ENCODE data around the gene MACROD1. TPM values are rescaled to one million over a fixed set of nuclear protein-coding genes. Genes with fewer than 3 reads are reported as not detected.
"Not testable (repeated sequence)": the region's sequence is repeated elsewhere in the genome, so short reads cannot be mapped to it uniquely, and the experiment has no call there.

MACROD1 gene
- total RNA-seq, 1 donor from 2014 or later, result 9.3 TPM

DNA sequence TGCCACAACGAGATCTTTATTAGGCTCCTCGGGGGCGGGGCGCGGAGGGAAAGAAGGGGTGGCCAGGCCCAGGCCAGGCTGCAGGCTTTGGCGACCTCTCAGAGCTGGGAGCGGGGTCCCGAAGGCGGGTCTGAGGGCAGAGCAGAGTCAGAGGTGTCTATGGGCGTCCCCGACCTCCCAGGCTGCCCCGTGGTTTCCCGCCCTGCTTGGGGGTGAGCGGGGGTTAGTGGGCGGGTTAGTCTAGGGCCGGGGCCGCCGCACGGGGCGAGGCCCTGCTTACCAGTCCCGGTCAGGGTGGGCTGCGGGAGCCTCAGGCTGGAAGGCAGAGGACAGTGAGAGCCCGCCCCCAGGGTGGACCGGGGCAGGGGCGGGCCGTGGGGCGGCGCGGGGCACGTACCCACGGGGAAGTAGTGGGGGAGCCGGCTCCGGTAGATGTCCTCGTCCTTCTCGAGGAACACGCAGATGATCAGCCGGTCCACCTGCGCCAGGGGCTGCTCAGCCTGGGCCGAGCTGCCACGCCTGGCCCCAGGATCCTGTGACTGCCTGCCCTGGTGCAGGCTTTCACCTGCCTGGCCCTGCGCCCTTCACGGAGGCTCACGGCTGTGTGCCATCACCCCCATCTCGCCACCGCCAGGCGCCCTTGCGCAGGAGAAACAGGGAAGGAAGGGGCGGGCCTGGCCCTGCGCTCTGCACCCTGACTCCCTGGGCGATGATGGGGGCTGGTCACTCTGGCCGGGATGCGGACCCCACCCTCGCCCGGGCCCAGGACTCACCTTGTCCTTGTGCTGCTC, 167.2 kb downstream of the MACROD1 start:
- DNase-seq (ENCODE audit: low read depth), result no peak

DNA sequence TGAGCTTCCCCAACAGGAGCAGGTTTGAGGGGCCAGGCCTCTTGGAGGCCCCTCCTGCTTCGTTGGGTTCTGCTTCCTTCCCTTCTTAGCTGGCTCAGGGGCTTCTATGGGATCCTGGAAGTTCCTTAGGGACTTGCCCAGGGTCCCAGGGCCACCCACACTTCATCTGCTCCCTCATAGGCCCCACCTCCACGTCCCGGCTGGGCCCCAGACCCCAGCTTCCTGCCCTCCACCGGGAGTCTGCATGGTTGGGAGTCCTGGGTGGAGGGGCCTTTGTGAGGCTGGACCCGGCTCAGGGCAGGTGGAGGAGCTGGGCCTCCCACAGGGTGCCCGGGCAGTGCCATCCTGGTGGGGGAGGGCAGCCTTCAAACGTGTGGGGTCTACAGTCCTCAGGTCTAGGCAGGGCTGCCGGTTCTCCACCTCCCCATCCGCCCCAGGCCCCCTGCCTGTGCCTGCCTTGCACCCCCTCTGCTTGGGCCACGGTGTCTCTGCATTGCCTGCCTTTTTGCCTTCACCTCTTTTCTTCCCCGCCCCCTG, 168.0 kb downstream of the MACROD1 start:
- DNase-seq (ENCODE audit: low read depth), result no peak

DNA sequence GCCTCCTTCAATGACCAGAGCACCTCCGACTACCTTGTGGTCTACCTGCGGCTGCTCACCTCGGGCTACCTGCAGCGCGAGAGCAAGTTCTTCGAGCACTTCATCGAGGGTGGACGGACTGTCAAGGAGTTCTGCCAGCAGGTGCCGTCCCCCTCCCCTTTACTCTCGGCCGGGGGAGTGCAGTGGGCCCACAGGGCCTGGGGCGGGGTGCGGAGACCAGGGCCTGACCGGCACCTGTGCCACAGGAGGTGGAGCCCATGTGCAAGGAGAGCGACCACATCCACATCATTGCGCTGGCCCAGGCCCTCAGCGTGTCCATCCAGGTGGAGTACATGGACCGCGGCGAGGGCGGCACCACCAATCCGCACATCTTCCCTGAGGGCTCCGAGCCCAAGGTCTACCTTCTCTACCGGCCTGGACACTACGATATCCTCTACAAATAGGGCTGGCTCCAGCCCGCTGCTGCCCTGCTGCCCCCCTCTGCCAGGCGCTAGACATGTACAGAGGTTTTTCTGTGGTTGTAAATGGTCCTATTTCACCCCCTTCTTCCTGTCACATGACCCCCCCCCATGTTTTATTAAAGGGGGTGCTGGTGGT, 168.7 kb downstream of the MACROD1 start:
- DNase-seq (ENCODE audit: low read depth), result no peak

DNA sequence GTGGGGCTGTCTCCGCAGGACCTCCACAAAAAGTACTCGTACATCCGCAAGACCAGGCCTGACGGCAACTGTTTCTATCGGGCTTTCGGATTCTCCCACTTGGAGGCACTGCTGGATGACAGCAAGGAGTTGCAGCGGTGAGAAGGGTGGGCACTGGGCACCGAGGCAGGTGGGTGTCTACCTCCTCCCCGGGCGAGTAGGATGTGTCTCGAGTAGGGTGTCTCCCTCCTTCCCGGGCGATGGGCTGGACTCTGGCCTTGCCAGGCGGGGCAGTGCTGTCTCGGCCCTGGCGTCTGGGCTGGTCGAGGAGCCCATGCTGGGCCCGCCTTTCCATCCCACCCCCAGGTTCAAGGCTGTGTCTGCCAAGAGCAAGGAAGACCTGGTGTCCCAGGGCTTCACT, 169.4 kb downstream of the MACROD1 start:
- DNase-seq (ENCODE audit: low read depth), result no peak

DNA sequence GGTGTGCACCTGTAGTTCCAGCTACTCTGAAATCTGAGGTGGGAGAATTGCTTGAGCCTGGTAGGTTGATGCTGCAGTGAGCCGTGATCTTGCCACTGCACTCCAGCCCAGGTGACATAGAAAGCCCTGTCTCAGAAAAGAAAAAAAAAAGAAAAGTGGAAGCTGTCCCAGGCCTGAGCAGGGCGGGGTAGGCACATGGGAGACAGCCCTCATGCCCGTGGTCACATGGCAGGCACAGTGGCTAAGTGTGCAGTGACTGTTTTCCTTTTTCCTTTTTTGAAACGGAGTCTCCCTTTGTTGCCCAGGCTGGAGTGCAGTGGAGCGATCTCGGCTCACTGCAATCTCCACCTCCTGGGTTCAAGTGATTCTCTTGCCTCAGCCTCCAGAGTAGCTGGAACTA, 171.9 kb downstream of the MACROD1 start:
- no peak for DNase-seq (ENCODE audit: low read depth)

DNA sequence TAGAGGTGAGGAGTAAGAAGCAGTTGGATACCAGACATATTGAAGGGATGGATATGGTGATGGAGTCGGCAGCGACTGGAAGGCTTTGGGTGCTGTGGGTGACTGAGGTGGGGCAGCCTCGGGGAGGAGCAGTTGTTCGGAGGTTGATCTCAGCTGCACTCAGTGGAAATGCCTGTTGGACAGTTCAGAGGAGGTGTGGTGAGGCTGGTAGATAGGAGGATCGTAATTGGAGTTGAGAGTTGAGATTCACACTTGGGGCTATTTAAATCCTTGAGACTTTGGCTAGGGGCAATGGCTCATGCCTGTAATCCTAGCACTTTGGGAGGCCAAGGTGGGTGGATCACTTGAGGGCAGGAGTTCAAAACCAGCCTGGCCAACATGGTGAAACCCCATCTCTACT, 172.8 kb downstream of the MACROD1 start:
- DNase-seq (ENCODE audit: low read depth), result no peak

DNA sequence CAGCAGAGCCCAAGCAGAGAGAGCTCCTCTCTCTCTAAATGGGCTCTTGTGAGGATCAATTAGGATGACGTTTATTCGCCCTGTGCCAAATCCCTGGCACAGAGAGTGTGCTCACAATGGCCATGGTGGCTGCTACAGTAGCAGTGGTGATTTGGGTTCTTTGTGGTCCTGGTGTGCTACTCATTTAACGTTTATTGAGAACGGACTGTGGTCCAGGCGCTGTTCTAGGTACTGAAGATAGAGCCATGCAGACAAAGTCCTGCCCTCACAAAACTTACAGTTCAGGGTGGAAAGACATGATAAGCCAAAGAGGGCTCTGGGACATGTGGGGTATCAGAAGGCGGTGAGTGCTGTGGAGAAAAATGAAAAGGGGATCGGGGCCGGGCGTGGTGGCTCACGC, 174.4 kb downstream of the MACROD1 start:
- DNase-seq (ENCODE audit: low read depth), result no peak

DNA sequence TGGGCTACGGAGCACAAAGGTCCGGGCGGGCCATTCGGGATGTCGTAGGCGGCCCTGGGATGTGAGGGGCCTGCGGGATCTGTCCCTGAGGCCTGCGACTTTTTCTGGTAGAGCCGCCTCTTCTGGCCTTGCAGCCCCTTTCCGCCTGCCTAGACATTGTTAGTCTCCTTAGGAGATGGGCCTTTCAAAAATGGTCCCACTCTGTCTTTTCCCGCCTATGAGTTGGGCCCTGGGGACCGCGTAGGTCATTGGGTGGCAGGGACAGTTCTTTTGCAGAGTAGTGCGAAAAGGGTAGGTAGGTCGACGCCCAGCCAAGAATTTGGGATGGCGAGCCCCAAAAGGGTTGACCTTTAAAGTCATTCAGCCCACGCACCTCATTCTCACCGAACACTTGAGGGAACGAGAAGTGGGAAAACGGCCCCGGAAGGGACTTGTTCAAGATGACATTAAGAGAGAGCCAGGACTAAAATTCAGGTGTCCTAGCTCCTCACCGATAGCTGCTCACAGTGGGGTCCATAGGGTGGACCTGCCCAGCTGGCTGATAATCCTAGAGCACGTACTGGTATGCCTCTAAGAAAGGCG, 178.9 kb downstream of the MACROD1 start:
- no peak for DNase-seq (ENCODE audit: low read depth)

DNA sequence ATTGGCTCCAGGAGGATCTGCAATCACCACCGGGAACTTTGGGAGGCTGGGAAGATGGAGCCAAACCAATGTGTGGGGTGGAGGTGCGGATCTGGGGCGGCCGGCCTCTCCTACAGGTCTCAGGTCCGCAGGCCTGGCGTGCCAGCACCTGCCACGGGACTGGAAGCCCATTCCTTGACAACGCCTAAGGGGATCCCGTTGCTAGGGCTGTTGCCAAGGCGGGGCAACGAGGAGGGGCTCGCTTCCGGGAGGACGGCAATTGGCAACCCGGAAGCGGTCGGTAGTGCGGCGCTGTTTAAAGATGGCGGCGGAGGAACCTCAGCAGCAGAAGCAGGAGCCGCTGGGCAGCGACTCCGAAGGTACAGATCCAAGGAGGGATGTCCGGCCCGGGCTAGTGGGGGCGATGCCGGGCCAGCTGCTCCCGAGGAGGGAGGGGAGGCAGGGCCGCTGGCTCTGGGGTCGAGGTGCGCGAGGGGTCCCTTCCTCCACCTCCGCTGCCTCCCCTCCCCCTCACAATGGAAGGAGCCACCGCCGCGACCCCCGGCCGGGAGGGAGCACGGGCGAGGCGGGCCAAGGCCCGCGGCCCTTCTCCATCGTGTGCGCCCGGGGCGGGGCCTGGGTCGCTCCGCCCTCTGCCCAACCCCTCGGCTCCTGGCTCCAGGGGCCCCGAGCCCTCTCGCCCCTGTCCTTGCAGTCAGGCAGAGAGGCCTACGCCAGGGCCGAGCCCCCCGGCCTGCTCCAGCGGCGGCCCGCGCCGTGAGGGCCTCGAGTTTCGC, 179.6 kb downstream of the MACROD1 start, which contains the start of gene OTUB1:
TSS of gene OTUB1 (plus strand) at position 283 of the 776 bp plus-strand sequence. CDS start at position 302, 19 bp downstream.
- DNase-seq (ENCODE audit: low read depth), result peak; percentile 86

DNA sequence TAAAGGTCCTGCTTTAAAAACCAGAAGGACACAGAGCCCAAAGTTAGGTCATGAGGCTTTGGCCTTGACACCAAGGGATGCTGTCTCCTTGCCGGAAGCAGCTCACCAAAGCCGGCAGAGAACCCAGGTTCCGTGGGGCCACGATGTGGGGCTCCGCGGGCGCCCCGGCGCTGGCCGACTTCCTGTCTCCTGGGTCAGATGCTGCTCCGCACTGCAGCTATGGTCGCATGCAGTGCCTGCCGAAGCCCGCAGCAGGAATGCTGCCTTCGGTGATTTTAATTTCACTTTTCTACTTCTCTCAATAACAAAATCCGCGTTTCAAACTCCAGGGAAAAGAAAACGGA, 180.1 kb downstream of the MACROD1 start:
- DNase-seq (ENCODE audit: low read depth), result no peak

DNA sequence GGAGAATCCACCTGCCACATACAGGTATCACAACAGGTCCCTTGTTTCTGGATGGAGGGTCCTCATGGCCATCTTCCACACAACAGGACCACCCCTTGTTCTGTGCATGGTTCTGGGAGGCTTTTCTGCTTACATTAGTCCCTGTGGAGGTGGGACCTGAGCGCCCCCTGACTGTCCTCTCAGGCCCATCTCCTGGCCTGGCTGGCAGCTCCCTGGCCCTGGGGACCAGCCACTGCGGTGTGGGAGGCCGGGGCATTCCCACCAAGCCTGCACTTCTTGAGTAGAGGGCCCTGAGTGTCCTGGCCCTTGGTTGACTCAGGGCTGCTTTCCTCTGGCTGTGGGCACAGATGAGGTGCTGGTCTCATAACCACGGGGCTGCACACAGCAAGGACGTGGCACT, 186.5 kb downstream of the MACROD1 start:
- DNase-seq (ENCODE audit: low read depth), result no peak

DNA sequence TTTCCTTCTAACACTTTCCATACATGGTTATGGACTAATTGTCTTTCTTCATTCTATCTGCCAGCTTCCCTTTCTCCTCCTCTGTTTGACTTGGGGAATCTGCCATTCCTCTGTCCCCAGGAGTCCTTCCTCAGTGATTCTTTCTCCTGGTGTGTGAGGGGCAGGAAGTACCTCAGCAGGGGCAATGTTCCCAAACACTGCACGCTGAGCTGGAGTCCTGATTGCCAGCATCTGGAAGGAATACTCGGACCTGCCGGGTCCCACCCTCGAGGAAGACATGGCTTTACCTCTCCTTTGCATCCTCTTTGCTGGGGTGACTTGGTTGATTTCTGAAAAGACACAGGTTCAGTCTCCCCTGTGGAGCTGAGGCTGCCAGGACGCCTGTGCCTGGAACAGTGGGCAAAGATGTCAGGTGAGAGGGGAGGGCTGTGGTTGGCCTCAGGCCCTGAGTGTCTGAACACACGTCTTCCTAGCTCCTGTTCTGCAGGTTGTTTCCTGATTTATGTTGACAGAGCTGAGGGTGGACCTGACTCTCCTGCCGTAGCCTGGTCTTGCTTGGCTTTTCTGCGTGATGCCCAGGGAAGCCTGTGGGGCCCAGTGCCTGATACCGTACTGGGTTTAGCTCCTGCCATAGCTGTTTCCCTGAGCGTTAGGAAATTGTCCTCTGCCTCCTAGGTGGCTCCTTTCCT, 187.2 kb downstream of the MACROD1 start:
- no peak for DNase-seq (ENCODE audit: low read depth)

DNA sequence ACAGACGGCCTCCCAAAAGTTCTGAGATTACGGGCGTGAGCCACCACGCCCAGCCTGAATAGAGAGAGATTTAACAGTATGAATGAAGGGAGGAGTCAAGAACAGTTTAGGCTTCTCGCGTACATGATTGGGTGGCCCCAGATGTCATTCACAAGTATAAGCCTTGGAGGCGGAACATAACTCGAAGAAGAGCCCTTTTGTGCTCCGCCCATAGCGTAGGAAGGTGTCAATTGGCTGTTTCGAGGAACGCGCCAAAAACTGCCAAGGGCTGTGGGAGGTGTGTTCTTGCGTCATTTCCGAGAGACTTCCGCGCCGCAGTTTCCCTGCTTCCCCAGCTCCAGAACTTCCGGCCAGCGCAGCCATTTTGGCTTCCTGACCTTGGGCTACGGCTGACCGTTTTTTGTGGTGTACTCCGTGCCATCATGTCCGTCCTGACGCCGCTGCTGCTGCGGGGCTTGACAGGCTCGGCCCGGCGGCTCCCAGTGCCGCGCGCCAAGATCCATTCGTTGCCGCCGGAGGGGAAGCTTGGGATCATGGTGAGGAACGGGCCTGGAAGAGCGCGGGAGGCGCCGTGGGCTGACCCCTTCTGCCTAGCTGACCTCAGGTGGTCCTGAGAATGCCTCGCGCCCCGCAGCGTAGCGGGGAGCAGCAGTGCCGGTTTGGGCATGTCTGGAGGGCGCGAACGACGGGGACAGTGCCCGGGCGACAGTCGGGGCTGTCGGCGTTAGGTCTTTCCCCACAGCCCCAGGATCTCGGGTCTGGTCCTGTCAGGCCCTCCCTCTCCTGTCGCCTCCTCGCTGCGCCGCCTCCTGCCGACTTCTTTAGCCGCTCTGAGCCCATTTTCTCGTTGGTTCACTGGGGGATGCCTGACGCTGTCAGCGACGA, 191.4 kb downstream of the MACROD1 start, which contains the start of gene COX8A:
TSS of gene COX8A (plus strand) at position 362 of the 885 bp plus-strand sequence. CDS start at position 423, 61 bp downstream.
- peak; percentile 100 for DNase-seq (ENCODE audit: low read depth)

DNA sequence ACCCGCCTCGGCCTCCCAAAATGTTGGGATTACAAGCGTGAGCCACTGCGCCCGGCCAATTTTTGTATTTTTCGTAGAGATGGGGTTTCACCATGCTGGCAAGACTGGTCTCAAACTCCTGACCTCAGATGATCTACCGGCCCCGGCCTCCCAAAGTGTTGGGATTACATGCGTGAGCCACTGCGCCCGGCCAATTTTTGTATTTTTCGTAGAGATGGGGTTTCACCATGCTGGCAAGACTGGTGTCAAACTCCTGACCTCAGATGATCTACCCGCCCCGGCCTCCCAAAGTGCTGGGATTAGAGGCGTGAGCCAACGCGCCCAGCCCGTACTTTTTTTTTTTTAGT, 192.0 kb downstream of the MACROD1 start:
- DNase-seq (ENCODE audit: low read depth), result not testable (repeated sequence)

DNA sequence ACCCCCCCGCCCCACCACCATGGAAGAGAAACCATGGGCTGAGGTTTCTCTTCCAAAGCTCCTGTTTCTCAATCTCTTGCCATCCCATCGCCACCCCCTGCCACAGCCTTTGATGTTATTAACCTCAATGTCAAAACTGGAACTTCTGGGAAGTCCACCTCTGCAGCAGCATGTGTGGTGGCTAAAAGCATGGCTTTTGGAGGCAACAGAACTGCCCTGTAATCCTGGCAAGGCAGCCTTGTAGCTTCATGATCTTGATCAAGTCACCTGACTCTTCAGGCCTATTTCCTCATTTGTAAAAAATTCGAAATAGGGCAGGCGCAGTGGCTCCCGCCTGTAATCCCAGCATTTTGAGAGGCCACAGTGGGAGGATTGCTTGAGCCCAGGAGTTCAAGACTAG, 195.0 kb downstream of the MACROD1 start:
- no peak for DNase-seq (ENCODE audit: low read depth)

DNA sequence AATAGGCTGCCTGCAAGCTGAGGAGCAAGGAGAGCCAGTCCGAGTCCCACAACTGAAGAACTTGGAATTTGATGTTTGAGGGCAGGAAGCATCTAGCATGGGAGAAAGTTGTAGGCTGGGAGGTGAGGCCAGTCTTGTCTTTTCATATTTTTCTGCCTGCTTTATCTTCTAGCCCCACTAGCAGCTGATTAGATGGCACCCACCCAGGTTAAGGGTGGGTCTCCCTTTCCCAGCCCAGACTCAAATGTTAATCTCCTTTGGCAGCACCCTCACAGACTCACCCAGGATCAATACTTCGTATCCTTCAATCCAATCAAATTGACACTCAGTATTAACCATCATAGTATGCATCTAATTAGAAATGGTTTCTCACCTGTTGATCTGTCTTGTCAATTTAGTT, 196.5 kb downstream of the MACROD1 start:
- no peak for DNase-seq (ENCODE audit: low read depth)

DNA sequence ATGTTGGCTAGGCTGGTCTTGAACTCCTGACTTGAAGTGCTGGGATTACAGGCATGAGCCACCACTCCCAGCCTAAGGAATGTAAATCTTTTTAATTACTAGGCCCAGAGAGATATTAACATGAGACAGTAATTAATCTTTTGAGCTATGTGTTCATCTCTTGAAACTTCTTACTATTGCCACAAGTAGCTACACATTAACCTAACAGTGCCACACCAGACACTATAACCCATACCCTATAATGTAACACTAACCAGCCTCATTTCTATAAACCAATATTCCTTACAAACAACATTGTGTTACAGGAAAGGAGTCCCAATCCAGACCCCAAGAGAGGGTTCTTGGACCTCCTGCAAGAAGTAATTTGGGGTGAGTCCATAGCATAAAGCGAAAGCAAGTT, 199.5 kb downstream of the MACROD1 start:
- DNase-seq (ENCODE audit: low read depth), result peak; percentile 26

DNA sequence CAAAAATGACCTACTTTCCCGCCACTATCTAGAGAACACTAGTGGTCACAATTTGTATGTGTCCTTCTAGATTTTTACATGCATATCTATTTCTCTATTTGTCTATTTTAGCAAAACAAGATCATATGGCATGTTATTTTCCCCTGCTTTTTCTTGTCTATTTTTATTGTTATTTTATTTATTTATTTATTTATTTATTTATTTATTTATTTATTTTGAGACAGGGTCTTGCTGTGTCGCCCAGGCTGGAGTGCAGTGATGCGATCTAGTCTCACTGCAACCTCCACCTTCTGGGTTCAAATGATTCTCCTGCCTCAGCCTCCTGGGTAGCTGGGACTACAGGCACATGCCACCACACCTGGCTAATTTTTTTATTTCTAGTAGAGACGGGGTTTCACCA, 202.0 kb downstream of the MACROD1 start:
- DNase-seq (ENCODE audit: low read depth), result not testable (repeated sequence)

DNA sequence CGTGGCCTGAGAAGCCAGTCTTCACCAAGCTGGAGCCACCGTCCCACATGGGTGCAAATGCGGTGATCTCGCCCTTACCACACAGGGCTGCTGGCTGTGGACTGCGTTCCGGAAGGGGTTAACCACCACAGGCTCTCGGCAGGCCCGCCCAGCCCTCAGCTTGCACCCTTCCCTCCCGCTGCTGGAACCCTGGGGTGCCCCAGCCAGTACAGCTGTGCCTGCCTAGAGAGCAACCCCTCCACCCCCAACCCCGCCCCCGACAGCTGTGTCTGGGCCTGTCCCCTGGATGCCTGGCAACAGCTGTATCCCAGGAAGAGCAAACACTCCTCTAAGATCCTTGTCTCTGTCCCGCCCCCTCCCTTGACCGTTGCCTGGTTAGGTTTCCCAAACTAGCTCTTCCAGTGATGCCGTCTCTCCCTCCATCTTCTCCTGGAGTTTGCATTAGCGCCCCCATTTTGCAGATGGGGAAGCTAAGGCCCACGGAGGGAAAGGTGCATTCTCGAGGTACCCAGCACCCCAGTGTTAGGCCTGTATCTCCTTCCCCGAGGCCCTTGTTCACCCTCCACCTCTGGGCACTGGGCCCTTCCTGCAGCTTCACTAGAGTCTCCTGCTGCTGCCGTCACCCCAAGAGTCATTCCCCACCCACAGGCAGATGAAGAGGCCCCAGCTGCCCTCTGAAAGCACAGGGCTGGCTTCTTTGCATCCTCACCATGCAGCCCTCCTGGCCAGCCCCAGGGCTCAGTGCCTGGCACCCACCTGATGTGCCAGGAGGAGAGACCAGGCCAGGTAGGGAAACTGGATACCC, 204.1 kb downstream of the MACROD1 start:
- no peak for DNase-seq (ENCODE audit: low read depth)

DNA sequence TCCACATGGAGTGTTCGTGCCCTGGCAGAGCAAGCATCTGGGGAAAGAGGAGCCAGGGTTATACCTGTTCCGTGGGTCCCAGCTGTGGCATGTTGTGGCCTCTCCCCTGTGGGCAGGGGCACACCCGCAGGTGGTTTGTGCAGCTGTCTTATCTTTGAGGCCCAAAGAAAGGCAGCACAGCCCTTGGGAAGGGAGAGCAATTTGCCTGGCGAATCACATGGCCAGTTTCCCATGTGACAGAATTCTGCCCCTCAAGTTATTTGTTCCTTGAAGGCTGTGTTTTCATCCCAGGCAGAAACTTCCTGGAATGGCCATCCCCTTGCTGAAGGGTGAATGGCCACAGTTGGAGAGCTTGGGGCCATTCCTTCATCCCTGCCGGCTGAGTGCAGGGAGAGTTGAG, 207.9 kb downstream of the MACROD1 start:
- DNase-seq (ENCODE audit: low read depth), result no peak
